ENCODE results near the gene HSBP1.

- TF ChIP-seq CTCF (IDR thresholded peaks at IDR 0.05) (no peak), ZFX (IDR thresholded peaks at IDR 0.05; ENCODE audit: borderline replicate concordance) (no peak)
Measured at GRCh38 chr16:83802135-83802534, 5.6 kb upstream of the HSBP1 start.
